HepG2 (cell line): Measurements from ENCODE around the gene CDHR3. TPM values are rescaled to one million over a fixed set of nuclear protein-coding genes. Genes with fewer than 3 reads are reported as not detected.

ENCODE experiments used
- ATAC-seq: fragments of 200-7000 bp; cut with Tn5 transposase; 3 replicates; pipeline ENCODE4 v1.9.1; 2020; ENCODE audit warnings: mild to moderate bottlenecking, moderate library complexity
- BruUV-seq: library from RNA; stranded (reverse); fragments of 400-500 nt; replicated peaks from 2 replicates; lab custom pipeline; 2021; lab: Mats Ljungman, UMichigan
- CTCF ChIA-PET: fragments of 300-600 bp; formaldehyde crosslinking; extraction: SDS; loops from one replicate; lab custom pipeline; 2021; ENCODE audit warnings: low total read pairs, inconsistent platforms, low intra/inter-chr PET ratio; lab: Yijun Ruan, JAX
- POLR2A ChIA-PET: fragments of 350-600 bp; sonication (Branson Sonifier 250); formaldehyde crosslinking; loops from one replicate; lab custom pipeline; 2020; ENCODE audit warnings: antibody characterized with exemption, inconsistent platforms; lab: Yijun Ruan, JAX
- DNase-seq: peaks from one replicate; pipeline ENCODE4 v3.0.0-alpha.2; 2015; ENCODE audit warnings: low spot score
- FAIRE-seq: peaks from 3 replicates; lab custom pipeline; 2011; peaks lifted over from hg19 to GRCh38; lab: Jason Lieb, UNC
- H2AFZ ChIP-seq: one replicate; pipeline ENCODE4 v1.6.1; 2011; ENCODE audit warnings: low read length, inconsistent platforms
- H3K27ac ChIP-seq: fragments of 300-600 bp; 3 replicates; pipeline ENCODE4 v1.8.0; 2011; ENCODE audit warnings: mixed run types, mild to moderate bottlenecking, mixed read lengths, low read length, inconsistent platforms; ENCODE audit not compliant: insufficient read depth; ENCODE audit errors: extremely low read length
- H3K27me3 ChIP-seq, 2 experiments: fragments of 200-600 bp in 1 of 2; 2 replicates in 1 of 2; 3 replicates in 1 of 2; pipeline versions ENCODE4 v1.6.0 to v1.8.0; 2011; ENCODE audit warnings: low read length in 2 of 2, mild to moderate bottlenecking in 2 of 2, moderate library complexity in 2 of 2, inconsistent platforms in 1 of 2; ENCODE audit not compliant: insufficient read depth in 2 of 2, control insufficient read depth in 1 of 2
- H3K36me3 ChIP-seq, 2 experiments: fragments of 200-600 bp in 1 of 2; replicated peaks in 1 of 2; 2 replicates in 1 of 2; 3 replicates in 1 of 2; pipeline versions ENCODE4 v1.5.1 to v1.8.0; 2011; ENCODE audit warnings: low read length in 2 of 2, inconsistent platforms in 1 of 2; ENCODE audit not compliant: insufficient read depth in 2 of 2, control insufficient read depth in 1 of 2
- H3K4me1 ChIP-seq: 2 replicates; pipeline ENCODE4 v1.5.1; 2012; ENCODE audit warnings: low read length, inconsistent platforms; ENCODE audit not compliant: insufficient read depth
- H3K4me2 ChIP-seq: 2 replicates; pipeline ENCODE4 v1.6.0; 2011; ENCODE audit warnings: low read depth, low read length, inconsistent platforms
- H3K4me3 ChIP-seq, 3 experiments: fragments of 200-600 bp in 1 of 3; sonication (generic), shearing (Covaris generic) in 1 of 3; replicated peaks in 1 of 3; 2 replicates each; pipeline ENCODE4 v1.5.1; 2011 to 2016; ENCODE audit warnings: low read length in 3 of 3, inconsistent platforms in 2 of 3, low read depth in 2 of 3, mild to moderate bottlenecking in 2 of 3, control low read depth in 1 of 3, mixed read lengths in 1 of 3; ENCODE audit not compliant: insufficient read depth in 1 of 3
- H3K79me2 ChIP-seq: one replicate; pipeline ENCODE4 v1.6.1; 2011; ENCODE audit warnings: low read length, inconsistent platforms; ENCODE audit not compliant: insufficient read depth
- H3K9ac ChIP-seq: 2 replicates; pipeline ENCODE4 v1.6.0; 2011; ENCODE audit warnings: mild to moderate bottlenecking, low read depth, low read length, inconsistent platforms; ENCODE audit not compliant: insufficient read depth
- H3K9me3 ChIP-seq: 2 replicates; pipeline ENCODE4 v1.5.1; 2012; ENCODE audit warnings: mild to moderate bottlenecking, low read length
- H4K20me1 ChIP-seq: 2 replicates; pipeline ENCODE4 v1.6.0; 2011; ENCODE audit warnings: inconsistent platforms, mild to moderate bottlenecking, low read length, moderate library complexity; ENCODE audit not compliant: insufficient read depth
- CBFB ChIP-seq: sonication (generic); formaldehyde crosslinking; IDR thresholded peaks from 2 replicates; pipeline ENCODE4 v1.4.0; 2020; ENCODE audit warnings: missing genetic modification reagents
- HIC2 ChIP-seq: sonication (generic); formaldehyde crosslinking; IDR thresholded peaks from 2 replicates; pipeline ENCODE4 v1.9.0; 2022; ENCODE audit warnings: low read depth, missing genetic modification reagents
- THAP7 ChIP-seq: sonication (generic); formaldehyde crosslinking; IDR thresholded peaks from 2 replicates; pipeline ENCODE4 v1.8.1; 2023; ENCODE audit warnings: mild to moderate bottlenecking, missing genetic modification reagents
- THAP8 ChIP-seq: sonication (generic); formaldehyde crosslinking; IDR thresholded peaks from 2 replicates; pipeline ENCODE4 v1.5.1; 2020; ENCODE audit warnings: missing genetic modification reagents, mild to moderate bottlenecking, borderline replicate concordance
- ZBTB34 ChIP-seq: sonication (generic); formaldehyde crosslinking; IDR thresholded peaks from 2 replicates; pipeline ENCODE4 v1.8.0; 2022; ENCODE audit warnings: mild to moderate bottlenecking, missing genetic modification reagents
- ZHX1 ChIP-seq: sonication (generic); formaldehyde crosslinking; IDR thresholded peaks from 2 replicates; pipeline ENCODE4 v1.8.1; 2022; ENCODE audit warnings: low read depth, mild to moderate bottlenecking, missing genetic modification reagents
- ZNF460 ChIP-seq: sonication (generic); formaldehyde crosslinking; IDR thresholded peaks from 2 replicates; pipeline ENCODE4 v1.5.1; 2020; ENCODE audit warnings: missing genetic modification reagents, mild to moderate bottlenecking, borderline replicate concordance
- WGBS: methylation state at CpG from one replicate; pipeline ENCODE4 v1.1.6; 2017; ENCODE audit warnings: low lambda C conversion rate; 5-methylcytosine and 5-hydroxymethylcytosine counted together
- in situ Hi-C: cut with HindIII; loops from 2 replicates; pipeline ENCODE4 v1.10.0; 2017; ENCODE audit warnings: low pct_unique_long_range_greater_than_20kb; ENCODE audit not compliant: extremely low pct_ligation_motif_present
- intact Hi-C: fragments of 100-400 bp; cut with micrococcal nuclease; formaldehyde crosslinking; loops from one replicate; pipeline ENCODE4 v1.10.0; 2022; ENCODE audit not compliant: unreplicated experiment
- polyA plus RNA-seq, 8 experiments: library from polyadenylated mRNA; depleted of rRNA in 3 of 8; stranded (reverse) in 7 of 8; unstranded in 1 of 8; fragments of >200 nt; fragmentation: Illumina TruSeq in 4 of 8; extraction: Trizol in 4 of 8; gene quantifications; 2 replicates each; pipeline versions ENCODE4 v1.2.1 to v1.2.3, GENCODE V29; 2011 to 2016; ENCODE audit warnings: low read depth in 4 of 8, missing spikeins in 1 of 8, mixed read lengths in 1 of 8; ENCODE audit not compliant: insufficient read depth in 1 of 8
- total RNA-seq, 5 experiments: library from RNA; depleted of rRNA; stranded (reverse); fragments of >200 nt; fragmentation: Illumina TruSeq; extraction: Trizol; gene quantifications; 2 replicates each; pipeline ENCODE4 v1.2.3, GENCODE V29; 2016; ENCODE audit warnings: low read depth in 1 of 5

The CDHR3 gene
- total and polyA plus RNA-seq, 2 of the 13 experiments (the other 11 are each of a cell fraction or from before 2014, with no cell fraction given), result 6.5 to 11.8 TPM

GRCh38 chr7:106061301-106061979, 98.4 kb downstream of the CDHR3 start:
- in situ Hi-C loops, result no loop called here
- no peak overlapping the region for H3K4me3 ChIP-seq

GRCh38 chr7:106062006-106062405, 98.9 kb downstream of the CDHR3 start:
- Histone ChIP-seq H2AFZ (no peak overlapping the region), H3K27me3 (peaks cover 3 to 11% of the 10 kb centered on the region in 2 experiments; a peak in 2 of 5 replicates), H3K36me3 (no peaks in the 10 kb centered on the region), H3K4me3 (peak overlapping the region in 2 of 3 experiments; percentile 4 to 36; a peak in 2 of 6 replicates), H3K4me1 (peaks cover 78% of the 10 kb centered on the region), H3K27ac (no peak overlapping the region), H3K9me3 (no peaks in the 10 kb centered on the region), H3K9ac (no peak overlapping the region), H3K4me2 (peak overlapping the region; percentile 58), H3K79me2 (no peaks in the 10 kb centered on the region), H4K20me1 (no peaks in the 10 kb centered on the region)
- peak; percentile 23 for ATAC-seq
- no peak for DNase-seq
- in situ Hi-C loops, result no loop called here
- FAIRE-seq, result no peak
- ChIA-PET CTCF (no interaction called here), POLR2A (no interaction called here)
- intact Hi-C loops, result no loop called here
- no TSS peak for BruUV-seq
- WGBS, result 71% methylated on average over 7 of the region's 7 CpGs
- TF ChIP-seq ZBTB34 (CRISPR knock-in tag) (no peak), CBFB (CRISPR knock-in tag) (no peak), ZHX1 (CRISPR knock-in tag) (no peak), THAP7 (no peak), ZNF460 (CRISPR knock-in tag) (no peak), HIC2 (peak; percentile 50; the same call in 1 of the 2 replicates)

More at GRCh38 chr7:106061301-106061979, 98.4 kb downstream of the CDHR3 start:
- Histone ChIP-seq H3K27me3 (peaks cover 3 to 11% of the 10 kb centered on the region in 2 experiments; a peak in 2 of 5 replicates), H3K79me2 (no peaks in the 10 kb centered on the region)
- TF ChIP-seq THAP8, result no peak
- TF ChIP-seq, all 625 proteins: peak for 0
- ChIA-PET CTCF (no interaction called here), POLR2A (no interaction called here)
- Histone ChIP-seq H3K4me2 (0 out of 2 replicates have a peak overlapping the region, but pooled peaks have one; percentile 58), H3K36me3 (no peaks in the 10 kb centered on the region), H3K9ac (no peak overlapping the region), H2AFZ (no peak overlapping the region), H3K4me1 (peaks cover 78% of the 10 kb centered on the region), H4K20me1 (no peaks in the 10 kb centered on the region), H3K9me3 (no peaks in the 10 kb centered on the region), H3K27ac (no peak overlapping the region)
- 79% methylated on average over 8 of the region's 9 CpGs for WGBS
- ATAC-seq (no peak), DNase-seq (no peak), FAIRE-seq (no peak)
- intact Hi-C loops, result no loop called here
- BruUV-seq, result no TSS peak
